Muscle layer of duodenum (tissue), 2 donors: ENCODE measurements around the gene VWA8.

Experiments used
- H3K27ac ChIP-seq: one replicate; pipeline ENCODE4 v1.7.0; 2013; ENCODE audit warnings: mild to moderate bottlenecking, low read length
- H3K27me3 ChIP-seq: one replicate; pipeline ENCODE4 v1.7.0; 2013; ENCODE audit warnings: low read depth, mild to moderate bottlenecking, control low read depth, low read length
- H3K36me3 ChIP-seq, 2 donors: one replicate each; pipeline ENCODE4 v1.7.0; 2013; ENCODE audit warnings: low read length in 2 of 2, control low read depth in 1 of 2, mild to moderate bottlenecking in 1 of 2; ENCODE audit not compliant: insufficient read depth in 2 of 2, control insufficient read depth in 1 of 2
- H3K4me1 ChIP-seq, 2 donors: one replicate each; pipeline ENCODE4 v1.7.0; 2013; ENCODE audit warnings: low read length in 2 of 2, mild to moderate bottlenecking in 2 of 2, control low read depth in 1 of 2, moderate library complexity in 1 of 2; ENCODE audit not compliant: insufficient read depth in 2 of 2, control insufficient read depth in 1 of 2
- H3K4me3 ChIP-seq, 2 donors: one replicate each; pipeline ENCODE4 v1.7.0; 2013; ENCODE audit warnings: low read length in 2 of 2, low read depth in 1 of 2, mild to moderate bottlenecking in 1 of 2
- H3K9me3 ChIP-seq, 2 donors: one replicate each; pipeline ENCODE4 v1.7.0; 2013; ENCODE audit warnings: low read length in 2 of 2, control low read depth in 1 of 2, mild to moderate bottlenecking in 1 of 2; ENCODE audit not compliant: control insufficient read depth in 1 of 2
- donor health status: healthy.

Gene VWA8

DNA sequence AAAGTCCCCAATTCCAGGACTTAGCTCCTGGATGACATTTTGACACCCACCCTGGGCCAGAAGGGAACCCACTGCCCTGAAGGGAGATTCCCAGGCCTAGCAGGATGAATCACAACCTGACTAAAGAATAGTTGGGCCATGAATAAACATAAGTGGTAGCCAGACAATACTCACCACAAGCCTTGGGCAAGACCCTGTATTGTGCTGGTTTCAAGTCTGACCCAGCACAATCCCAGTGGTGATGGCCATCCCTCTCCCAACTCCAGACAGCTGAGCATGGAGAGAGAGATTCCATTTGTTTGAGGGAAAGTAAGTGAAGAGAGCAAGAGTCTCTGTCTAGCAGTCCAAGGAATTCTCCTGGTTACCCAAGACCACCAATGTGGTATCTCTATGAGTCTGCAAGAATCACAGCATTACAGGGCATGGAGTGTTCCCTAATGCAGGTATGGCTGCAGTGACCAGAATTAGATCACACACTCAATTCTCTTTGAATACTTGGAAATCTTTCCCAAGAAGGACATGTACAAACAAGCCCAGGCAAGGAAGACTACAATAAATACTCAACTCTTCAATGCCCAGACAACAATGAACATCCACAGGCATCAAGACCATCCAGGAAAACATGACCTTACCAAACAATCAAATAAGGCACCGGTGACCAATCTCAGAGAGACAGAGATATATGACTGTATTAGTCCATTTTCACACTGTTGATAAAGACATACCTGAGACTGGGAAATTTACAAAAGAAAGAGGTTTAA is 158.0 kb downstream of the VWA8 start:
- Histone ChIP-seq H3K4me1 (no peaks in the 10 kb centered on the region), H3K9me3 (no peaks in the 10 kb centered on the region), H3K4me3 (peak overlapping the region in 1 of 2 donors; percentile 0)

DNA sequence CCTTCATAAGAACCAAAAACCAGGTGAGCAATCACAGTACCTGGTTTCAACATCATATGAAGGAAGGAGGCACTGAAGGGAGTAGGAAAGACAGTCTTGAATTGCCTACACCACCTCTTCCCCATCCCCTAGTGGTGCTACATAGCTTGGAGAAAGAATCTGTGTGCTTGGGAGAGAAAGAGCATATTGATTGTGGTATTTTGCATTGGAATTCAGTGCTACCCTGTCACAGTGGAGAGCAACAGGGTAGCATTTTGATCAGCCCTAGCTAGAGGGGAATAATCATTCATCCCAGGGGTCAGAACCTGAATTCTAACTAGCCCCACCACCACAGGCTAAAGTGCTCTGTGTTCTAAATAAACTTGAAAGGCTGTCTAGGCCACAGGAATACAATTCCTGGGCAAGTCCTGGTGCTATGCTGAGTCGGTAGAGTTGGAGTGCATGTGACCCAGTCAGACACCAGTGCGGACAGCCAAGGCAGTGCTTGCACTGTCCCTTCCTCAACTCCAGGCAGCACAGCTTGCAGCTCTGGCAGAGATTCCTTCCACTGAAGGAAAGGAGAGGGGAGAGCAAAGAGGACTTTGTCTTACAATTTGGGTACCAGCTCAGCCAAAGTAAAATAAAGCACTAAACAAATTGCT is 158.7 kb downstream of the VWA8 start:
- no peaks in the 10 kb centered on the region for H3K4me1 ChIP-seq
- H3K4me3 ChIP-seq = no peak overlapping the region
- H3K36me3 ChIP-seq = peaks cover 0 to 14% of the 10 kb centered on the region in 2 donors
- H3K27me3 ChIP-seq = no peaks in the 10 kb centered on the region
- no peaks in the 10 kb centered on the region for H3K9me3 ChIP-seq
- no peak overlapping the region for H3K27ac ChIP-seq

More for the DNA sequence above, 158.0 kb downstream of the VWA8 start:
- H3K27ac ChIP-seq = no peak overlapping the region
- H3K27me3 ChIP-seq = no peaks in the 10 kb centered on the region
- peaks cover 0 to 14% of the 10 kb centered on the region in 2 donors for H3K36me3 ChIP-seq

DNA sequence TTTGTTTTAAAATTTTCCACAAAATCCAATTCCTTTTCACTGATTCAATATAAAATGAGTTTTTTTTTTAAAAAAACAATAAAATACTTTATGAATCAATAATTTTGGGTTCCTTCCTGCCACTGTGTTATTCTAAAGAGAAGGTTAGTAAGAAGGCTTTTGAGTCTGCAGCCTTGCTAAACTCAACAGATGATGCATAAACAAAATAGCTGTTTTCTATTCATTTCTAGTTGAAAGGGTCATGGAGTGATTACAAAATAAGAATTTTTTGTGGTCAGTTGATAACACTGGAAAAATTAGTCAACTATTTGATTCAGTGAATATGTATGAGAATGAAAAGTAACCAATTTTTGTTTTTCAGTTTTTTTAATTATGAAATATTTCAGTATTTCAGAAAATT is 169.9 kb downstream of the VWA8 start:
- no peak overlapping the region for H3K4me3 ChIP-seq
- H3K27ac ChIP-seq = no peak overlapping the region
- no peaks in the 10 kb centered on the region for H3K36me3 ChIP-seq
- no peaks in the 10 kb centered on the region for H3K9me3 ChIP-seq
- no peaks in the 10 kb centered on the region for H3K4me1 ChIP-seq
- H3K27me3 ChIP-seq = no peaks in the 10 kb centered on the region

DNA sequence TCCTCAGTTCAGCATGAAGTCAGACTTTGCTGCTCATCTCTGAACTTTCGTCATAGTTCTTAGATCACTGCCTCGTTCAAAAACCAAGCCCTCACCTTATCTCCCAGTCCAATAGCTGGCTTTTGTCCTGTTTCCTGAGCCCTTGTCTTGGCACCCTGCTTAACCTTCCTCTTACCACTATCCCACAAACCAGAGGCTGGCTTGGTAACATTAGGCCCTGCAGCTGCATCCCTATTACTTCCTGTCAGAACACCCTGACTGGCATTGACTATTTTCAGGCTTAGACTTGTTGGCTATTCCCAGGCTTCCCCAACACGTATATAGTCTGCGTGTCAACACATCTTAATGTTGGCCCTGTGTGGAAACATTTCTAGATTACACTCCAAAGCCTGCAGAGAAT is 172.4 kb downstream of the VWA8 start:
- no peaks in the 10 kb centered on the region for H3K36me3 ChIP-seq
- no peaks in the 10 kb centered on the region for H3K9me3 ChIP-seq
- H3K4me3 ChIP-seq = no peak overlapping the region
- H3K27me3 ChIP-seq = no peaks in the 10 kb centered on the region
- no peaks in the 10 kb centered on the region for H3K4me1 ChIP-seq
- H3K27ac ChIP-seq = no peak overlapping the region

DNA sequence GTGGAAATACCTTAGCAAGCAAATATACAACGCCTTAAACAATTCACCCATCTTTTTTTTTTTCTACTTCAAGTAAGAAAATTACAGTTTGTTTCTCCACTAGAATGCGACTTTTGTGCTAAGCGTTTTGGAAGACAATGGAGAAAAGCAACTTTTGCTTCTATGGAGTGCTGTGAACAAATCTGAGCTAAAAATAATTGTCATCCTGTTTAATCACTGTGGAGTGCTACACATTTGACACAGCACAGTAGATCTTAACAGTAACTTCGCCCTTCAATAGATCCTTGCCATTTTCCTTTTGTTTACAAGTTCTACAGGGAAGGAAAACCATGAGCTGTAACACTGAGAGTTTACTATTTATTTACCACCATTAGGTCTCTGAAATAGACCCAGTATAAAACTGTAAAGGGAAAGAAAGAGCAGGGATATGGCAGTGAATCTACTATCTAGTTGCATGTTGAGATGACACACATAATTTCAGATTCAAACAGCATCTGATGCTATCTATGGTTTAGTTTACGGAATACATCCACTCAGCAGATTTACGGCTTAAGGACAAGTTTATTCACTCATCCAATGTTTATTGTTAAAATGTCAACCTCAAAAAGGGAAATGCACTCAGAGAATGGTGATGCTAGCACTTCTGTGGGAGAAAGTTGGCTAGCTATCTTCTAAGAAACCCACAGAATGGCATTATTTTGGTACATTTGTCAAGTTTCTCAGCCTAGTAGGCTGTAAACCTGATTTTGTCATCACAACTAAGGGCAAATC is 175.3 kb downstream of the VWA8 start:
- H3K4me3 ChIP-seq = no peak overlapping the region
- H3K4me1 ChIP-seq = peaks cover 0 to 11% of the 10 kb centered on the region in 2 donors
- no peaks in the 10 kb centered on the region for H3K36me3 ChIP-seq
- no peaks in the 10 kb centered on the region for H3K9me3 ChIP-seq
- no peaks in the 10 kb centered on the region for H3K27me3 ChIP-seq
- H3K27ac ChIP-seq = no peak overlapping the region

DNA sequence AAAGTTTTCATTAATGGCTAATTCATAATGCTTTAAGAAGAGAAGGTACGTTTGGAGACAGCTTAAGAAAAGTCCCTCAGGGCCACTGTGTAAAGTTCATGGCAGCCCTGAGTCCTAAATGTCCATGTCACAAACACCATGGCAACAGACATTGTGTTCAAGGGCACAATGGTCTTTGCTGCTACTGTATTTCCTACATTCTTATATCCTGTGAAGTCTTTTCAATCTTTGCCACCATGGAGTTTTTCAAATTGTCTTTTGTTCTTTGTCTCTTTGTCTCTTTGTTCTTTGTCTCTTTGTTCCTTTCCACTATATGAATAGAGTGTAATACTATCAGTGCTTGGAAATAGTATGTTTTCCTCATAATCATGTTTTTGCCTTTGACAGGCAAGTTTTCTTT is 178.8 kb downstream of the VWA8 start:
- Histone ChIP-seq H3K36me3 (no peaks in the 10 kb centered on the region), H3K9me3 (no peaks in the 10 kb centered on the region), H3K4me1 (peaks cover 0 to 11% of the 10 kb centered on the region in 2 donors), H3K27me3 (no peaks in the 10 kb centered on the region), H3K27ac (no peak overlapping the region), H3K4me3 (no peak overlapping the region)

DNA sequence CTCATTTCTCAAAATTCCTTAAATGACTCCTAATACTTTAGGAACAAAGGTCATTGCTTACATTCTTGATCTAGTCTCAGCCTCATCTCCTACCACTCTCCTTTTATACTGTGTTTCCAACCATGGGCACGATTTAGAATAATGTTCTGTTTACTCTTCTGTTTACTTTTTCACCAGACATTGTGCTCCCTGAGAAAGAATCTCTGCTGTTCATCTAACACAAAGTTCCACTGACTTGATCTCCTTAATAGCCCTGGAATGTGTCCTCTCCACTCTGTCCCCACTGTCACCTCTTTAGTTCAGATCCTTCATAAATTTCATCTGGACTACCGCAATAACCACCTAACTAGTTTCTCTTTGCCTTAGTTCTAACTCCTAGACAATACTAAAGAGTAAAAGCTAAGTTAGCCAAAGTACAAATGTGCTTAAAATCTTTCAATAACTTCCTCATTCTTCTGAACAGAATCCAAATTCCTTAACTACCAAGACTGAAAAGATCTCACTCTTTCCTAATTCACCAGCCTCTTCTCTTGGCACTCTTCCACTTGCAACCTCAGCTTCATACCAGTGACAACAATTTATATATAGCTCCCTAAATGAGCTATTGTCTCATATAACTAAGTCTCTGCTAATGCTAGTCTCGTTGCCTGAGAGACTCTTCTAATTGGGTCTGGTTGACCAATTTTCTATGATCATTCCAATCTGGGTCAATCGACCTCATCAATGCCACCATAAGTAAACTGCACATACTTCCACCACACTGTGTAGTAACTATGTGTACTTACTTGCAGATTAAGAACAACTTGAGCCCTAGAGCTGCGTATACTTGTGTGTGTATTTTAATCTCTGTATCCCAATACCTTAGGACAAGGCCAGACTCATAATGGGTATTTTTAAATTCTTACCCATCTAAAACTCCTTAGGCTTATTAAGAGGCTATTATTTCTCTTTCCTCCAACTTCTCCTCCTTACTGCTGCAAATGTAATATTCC is 179.9 kb downstream of the VWA8 start:
- Histone ChIP-seq H3K27me3 (no peaks in the 10 kb centered on the region), H3K27ac (no peak overlapping the region), H3K36me3 (no peaks in the 10 kb centered on the region), H3K9me3 (no peaks in the 10 kb centered on the region), H3K4me3 (no peak overlapping the region), H3K4me1 (peaks cover 0 to 11% of the 10 kb centered on the region in 2 donors)

DNA sequence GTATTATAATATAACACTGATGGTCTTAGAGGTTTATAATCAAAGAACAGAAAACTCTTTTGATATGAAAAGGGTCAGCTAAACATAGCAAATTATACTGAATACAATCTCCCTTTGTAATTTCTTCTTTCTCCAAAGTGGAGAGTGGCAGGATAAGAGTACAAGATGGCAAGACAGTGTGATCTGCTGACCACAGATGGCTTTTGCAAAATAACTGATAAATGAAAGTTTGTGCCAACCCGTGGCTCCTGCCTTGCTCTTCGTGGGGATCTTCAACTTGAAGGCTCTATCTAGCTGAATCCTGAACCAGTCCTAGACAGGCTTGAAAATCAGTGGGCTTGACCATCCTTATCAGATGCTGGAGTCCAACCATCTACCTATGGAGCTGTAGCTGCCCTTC is 185.7 kb downstream of the VWA8 start:
- no peak overlapping the region for H3K4me3 ChIP-seq

DNA sequence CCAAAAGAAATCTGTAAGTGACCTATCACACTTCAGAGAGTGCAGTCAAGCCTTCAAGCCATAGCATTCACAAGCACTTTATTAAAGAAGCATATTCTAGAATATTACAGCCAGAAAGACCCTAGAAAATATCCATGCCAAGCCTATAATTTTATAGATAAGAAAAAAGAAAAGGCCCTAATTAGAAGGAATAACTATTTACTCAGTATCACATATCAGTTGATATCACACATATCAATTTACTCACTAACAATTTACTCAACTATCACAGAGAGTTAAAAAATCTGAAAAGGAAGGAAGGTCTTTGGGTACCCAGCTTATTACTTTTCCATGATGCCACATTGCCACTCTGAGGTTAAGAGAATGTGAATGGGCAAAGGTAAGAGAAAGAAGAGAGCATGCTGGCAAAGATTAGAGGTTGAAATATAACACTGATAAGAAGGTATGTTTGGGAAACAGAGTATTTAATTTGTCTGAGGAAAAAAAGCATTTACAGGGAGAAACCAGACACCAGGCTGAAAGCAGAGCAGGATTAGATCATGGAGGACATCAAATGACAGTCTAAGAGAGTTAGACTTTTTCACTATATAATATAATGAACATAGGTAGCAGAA is 186.2 kb downstream of the VWA8 start:
- no peaks in the 10 kb centered on the region for H3K4me1 ChIP-seq

More for the DNA sequence above, 185.7 kb downstream of the VWA8 start:
- no peaks in the 10 kb centered on the region for H3K4me1 ChIP-seq
- H3K36me3 ChIP-seq = no peaks in the 10 kb centered on the region
- H3K9me3 ChIP-seq = no peaks in the 10 kb centered on the region
- H3K27ac ChIP-seq = no peak overlapping the region
- H3K27me3 ChIP-seq = no peaks in the 10 kb centered on the region

DNA sequence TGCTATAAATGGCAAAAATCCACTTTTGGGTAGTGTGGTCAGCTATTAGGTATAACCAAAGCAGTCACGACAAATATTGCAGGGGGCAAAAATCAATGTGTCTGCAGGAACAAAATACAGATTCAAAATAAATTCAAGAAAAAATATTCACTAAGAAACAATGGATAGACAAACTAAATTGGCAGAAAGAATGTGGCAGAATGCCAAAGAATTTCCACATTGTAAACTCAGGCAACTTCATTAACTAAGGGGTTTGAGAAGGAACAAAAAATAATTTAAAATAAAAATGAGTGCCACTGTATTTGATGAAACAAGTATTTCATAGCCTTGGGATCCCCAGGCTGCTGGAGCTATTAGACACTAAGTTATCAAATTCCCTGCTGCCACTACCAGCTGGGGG is 193.1 kb downstream of the VWA8 start:
- Histone ChIP-seq H3K4me1 (peaks cover 0 to 10% of the 10 kb centered on the region in 2 donors), H3K27me3 (no peaks in the 10 kb centered on the region), H3K9me3 (no peaks in the 10 kb centered on the region), H3K36me3 (no peaks in the 10 kb centered on the region), H3K4me3 (no peak overlapping the region), H3K27ac (no peak overlapping the region)

More for the DNA sequence above, 186.2 kb downstream of the VWA8 start:
- H3K4me3 ChIP-seq = no peak overlapping the region
- no peaks in the 10 kb centered on the region for H3K36me3 ChIP-seq
- H3K27ac ChIP-seq = no peak overlapping the region
- no peaks in the 10 kb centered on the region for H3K9me3 ChIP-seq
- H3K27me3 ChIP-seq = no peaks in the 10 kb centered on the region
